HepG2 (cell line): ENCODE data around the gene ARAP1. TPM values are rescaled to one million over a fixed set of nuclear protein-coding genes. Genes with fewer than 3 reads are reported as not detected.

Source experiments
- CBX5 ChIP-seq: sonication (generic); formaldehyde crosslinking; IDR thresholded peaks from 2 replicates; pipeline ENCODE4 v1.4.0; 2020; ENCODE audit warnings: missing genetic modification reagents, borderline replicate concordance
- CHCHD3 ChIP-seq: sonication (generic); formaldehyde crosslinking; IDR thresholded peaks from 2 replicates; pipeline ENCODE4 v1.8.0; 2022; ENCODE audit warnings: mild to moderate bottlenecking, missing genetic modification reagents, moderate library complexity
- ESRRA ChIP-seq: sonication (generic); formaldehyde crosslinking; IDR thresholded peaks from 2 replicates; pipeline ENCODE4 v1.5.1; 2020; ENCODE audit warnings: mild to moderate bottlenecking, low read depth, missing genetic modification reagents
- MEIS1 ChIP-seq: sonication (generic); formaldehyde crosslinking; IDR thresholded peaks from 2 replicates; pipeline ENCODE4 v1.9.0; 2021; ENCODE audit warnings: mild to moderate bottlenecking, missing genetic modification reagents, moderate library complexity, borderline replicate concordance
- MEIS2 ChIP-seq: sonication (generic); formaldehyde crosslinking; IDR thresholded peaks from 2 replicates; pipeline ENCODE4 v1.9.0; 2021; ENCODE audit warnings: mild to moderate bottlenecking, missing genetic modification reagents
- PATZ1 ChIP-seq: sonication (generic); formaldehyde crosslinking; IDR thresholded peaks from 2 replicates; pipeline ENCODE4 v1.4.0; 2020; ENCODE audit warnings: missing genetic modification reagents
- THRA ChIP-seq: sonication (generic); formaldehyde crosslinking; IDR thresholded peaks from 2 replicates; pipeline ENCODE4 v1.4.0; 2020; ENCODE audit warnings: missing genetic modification reagents, borderline replicate concordance
- TSC22D2 ChIP-seq: sonication (generic); formaldehyde crosslinking; IDR thresholded peaks from 2 replicates; pipeline ENCODE4 v1.5.1; 2020; ENCODE audit warnings: missing genetic modification reagents, mild to moderate bottlenecking, borderline replicate concordance
- UBTF ChIP-seq: sonication (generic); formaldehyde crosslinking; IDR thresholded peaks from 2 replicates; pipeline ENCODE4 v1.4.0; 2020; ENCODE audit warnings: mild to moderate bottlenecking, missing genetic modification reagents
- ZBTB40 ChIP-seq, 2 experiments: fragments of 450-650 bp in 1 of 2; sonication (generic) in 1 of 2; formaldehyde crosslinking in 1 of 2; IDR thresholded peaks; 2 replicates each; pipeline versions ENCODE4 v1.6.1 to v1.8.0; 2016 to 2022; ENCODE audit warnings: antibody characterized with exemption in 1 of 2, mild to moderate bottlenecking in 1 of 2, missing genetic modification reagents in 1 of 2
- ZNF205 ChIP-seq: IDR thresholded peaks from 2 replicates; pipeline ENCODE4 v1.6.1; 2018; ENCODE audit warnings: missing biosample characterization, missing genetic modification reagents
- ZNF44 ChIP-seq: sonication (generic); formaldehyde crosslinking; IDR thresholded peaks from 2 replicates; pipeline ENCODE4 v1.5.1; 2020; ENCODE audit warnings: mild to moderate bottlenecking, missing genetic modification reagents
- polyA plus RNA-seq, 8 experiments: library from polyadenylated mRNA; depleted of rRNA in 3 of 8; stranded (reverse) in 7 of 8; unstranded in 1 of 8; fragments of >200 nt; fragmentation: Illumina TruSeq in 4 of 8; extraction: Trizol in 4 of 8; gene quantifications; 2 replicates each; pipeline versions ENCODE4 v1.2.1 to v1.2.3, GENCODE V29; 2011 to 2016; ENCODE audit warnings: low read depth in 4 of 8, missing spikeins in 1 of 8, mixed read lengths in 1 of 8; ENCODE audit not compliant: insufficient read depth in 1 of 8
- total RNA-seq, 5 experiments: library from RNA; depleted of rRNA; stranded (reverse); fragments of >200 nt; fragmentation: Illumina TruSeq; extraction: Trizol; gene quantifications; 2 replicates each; pipeline ENCODE4 v1.2.3, GENCODE V29; 2016; ENCODE audit warnings: low read depth in 1 of 5

The ARAP1 gene
- total and polyA plus RNA-seq, 2 of the 13 experiments (the other 11 are each of a cell fraction or from before 2014, with no cell fraction given) = 43.2 to 55.5 TPM

- TF ChIP-seq ZBTB40 (IDR thresholded peaks at IDR 0.05) (no peak), ZBTB40 (CRISPR knock-in tag; IDR thresholded peaks at IDR 0.05) (peak; percentile 34; the same call in 1 of the 2 replicates), ZNF205 (peak; percentile 69; the same call in 1 of the 2 replicates), TSC22D2 (CRISPR knock-in tag) (no peak), UBTF (CRISPR knock-in tag) (peak; percentile 78), THRA (peak; percentile 73; the same call in 1 of the 2 replicates), PATZ1 (CRISPR knock-in tag) (peak; percentile 95), CHCHD3 (CRISPR knock-in tag) (peak; percentile 70), CBX5 (CRISPR knock-in tag) (peak; percentile 80; the same call in 1 of the 2 replicates), ZNF44 (CRISPR knock-in tag) (no peak), MEIS1 (CRISPR knock-in tag) (peak; percentile 26; the same call in 1 of the 2 replicates), MEIS2 (CRISPR knock-in tag) (no peak), ESRRA (CRISPR knock-in tag) (peak; percentile 92)
These were observed 14.1 kb upstream of the ARAP1 start (continued) for GRCh38 chr11:72766152-72766902.
